ENCODE data around the gene CPSF3.

The CPSF3 gene

GRCh38 chr2:9422321-9423099 is 944 bp upstream of the CPSF3 start:
- peak; percentile 55 for DNase-seq

- no peak for DNase-seq
Observed at GRCh38 chr2:9423922-9424272, 443 bp downstream of the CPSF3 start.

GRCh38 chr2:9424447-9425164 is 1.2 kb downstream of the CPSF3 start:
- no peak for DNase-seq

DNA sequence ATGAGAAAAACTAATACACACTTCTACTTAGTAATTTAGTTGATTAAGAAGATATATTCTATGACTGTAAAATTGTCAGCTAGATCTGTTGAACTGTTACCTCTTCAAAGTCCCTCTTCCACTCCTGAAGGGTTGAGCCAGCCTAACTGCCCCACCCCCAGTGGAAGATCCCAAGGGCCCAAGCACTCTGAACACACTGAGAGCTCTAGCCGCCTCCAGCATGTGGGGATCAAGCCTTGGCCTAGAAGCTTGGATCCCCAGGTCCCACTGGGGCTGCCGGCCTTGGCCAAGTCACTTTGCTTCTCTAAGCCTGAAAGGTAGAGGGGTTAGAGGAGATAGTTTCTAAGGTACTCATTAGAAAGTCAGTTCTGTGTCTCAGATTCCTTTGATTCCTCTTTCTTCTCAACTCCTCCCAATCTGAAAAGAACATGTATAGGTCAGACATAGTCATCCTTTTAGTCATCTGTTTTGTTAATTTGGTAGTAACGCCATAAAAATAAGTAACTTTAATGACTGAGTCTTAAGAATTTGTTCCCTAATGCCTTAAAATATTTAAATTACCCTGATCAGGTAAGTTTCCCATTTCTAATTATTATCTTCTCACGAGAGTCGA is 5.6 kb downstream of the CPSF3 start:
- DNase-seq: no peak

- DNase-seq: no peak
Observed at GRCh38 chr2:9430316-9431293, 7.2 kb downstream of the CPSF3 start.

DNA sequence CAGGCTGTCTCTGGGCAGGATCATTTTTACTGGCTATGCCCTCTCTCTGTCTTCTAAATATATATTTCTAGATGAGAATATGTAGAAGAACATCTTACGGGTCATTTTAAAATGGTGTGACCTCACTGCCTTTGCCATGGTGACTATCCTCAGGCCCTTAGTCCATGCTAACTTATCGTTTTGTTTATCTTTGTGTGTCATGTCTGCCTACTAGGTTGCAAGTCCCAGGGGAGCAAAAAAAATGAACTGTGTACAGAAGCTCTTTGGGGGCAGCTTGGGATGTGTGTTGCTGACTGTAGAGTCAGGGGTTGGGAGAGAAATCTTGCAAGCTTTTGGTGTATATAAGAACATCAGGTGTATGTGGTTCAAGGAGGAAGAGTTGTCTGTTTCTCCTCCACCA is 11.0 kb downstream of the CPSF3 start:
- no peak for DNase-seq

GRCh38 chr2:9439536-9439935 is 16.1 kb downstream of the CPSF3 start:
- DNase-seq: no peak

DNA sequence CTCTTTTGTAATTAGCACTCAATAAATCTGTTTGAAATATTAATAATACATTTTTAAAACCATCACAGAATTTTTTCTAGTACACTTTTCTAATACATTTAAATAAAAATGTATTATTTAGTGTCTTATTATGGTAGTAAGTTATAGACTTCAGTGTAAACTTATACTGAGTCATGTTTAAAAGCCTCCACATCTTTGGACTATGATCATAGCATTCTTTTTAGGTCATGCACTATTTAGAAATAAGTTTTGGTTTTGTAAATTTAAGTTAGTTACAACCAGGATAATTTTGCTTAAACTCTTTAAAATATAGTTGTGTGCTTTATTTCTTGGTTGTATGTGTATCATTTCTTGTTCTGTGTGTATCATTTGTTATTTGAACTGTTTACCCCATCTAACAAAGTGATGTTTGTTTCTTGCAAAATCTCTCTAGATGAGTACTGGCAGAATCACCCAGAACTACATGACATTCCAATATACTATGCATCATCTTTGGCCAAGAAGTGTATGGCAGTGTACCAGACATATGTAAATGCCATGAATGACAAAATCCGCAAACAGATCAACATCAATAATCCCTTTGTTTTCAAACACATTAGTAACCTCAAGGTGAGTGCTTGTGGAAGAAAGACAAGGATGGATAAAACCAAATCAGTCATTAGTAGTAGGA is 16.7 kb downstream of the CPSF3 start:
- no peak for DNase-seq

GRCh38 chr2:9441556-9441955 is 18.1 kb downstream of the CPSF3 start:
- no peak for DNase-seq

- no peak for DNase-seq
Observed at GRCh38 chr2:9443526-9443925, 20.1 kb downstream of the CPSF3 start.

GRCh38 chr2:9445089-9445488 is 21.6 kb downstream of the CPSF3 start:
- DNase-seq: no peak

- no peak for DNase-seq
Observed at GRCh38 chr2:9451231-9451630, 27.8 kb downstream of the CPSF3 start.

DNA sequence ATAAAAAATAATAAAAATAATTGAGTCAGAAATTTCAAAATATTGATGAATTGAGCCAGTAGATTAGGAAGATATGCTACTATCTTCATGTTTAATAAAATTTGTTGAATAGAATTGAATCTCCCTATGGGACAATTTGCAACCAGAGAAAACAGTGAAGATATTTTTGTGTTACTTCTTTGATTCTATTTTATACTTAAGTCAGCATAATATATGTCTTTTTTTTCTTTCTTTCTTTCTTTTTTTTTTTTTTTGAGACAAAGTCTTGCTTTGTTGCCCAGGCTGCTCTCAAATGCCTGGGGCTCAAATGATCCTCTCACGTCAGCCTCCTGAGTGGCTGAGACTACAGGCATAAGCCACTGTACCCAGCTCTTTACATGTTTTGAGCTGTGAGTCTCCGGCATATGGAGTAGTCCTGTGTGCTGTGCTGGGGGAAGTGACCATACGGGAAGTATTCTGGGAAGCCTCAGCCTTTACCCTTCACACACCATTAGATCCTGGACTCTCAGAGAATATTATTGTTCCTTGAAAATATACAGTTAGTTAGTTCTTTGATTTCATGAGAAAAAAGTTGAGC is 37.1 kb downstream of the CPSF3 start:
- no peak for DNase-seq

GRCh38 chr2:9461079-9461478 is 37.6 kb downstream of the CPSF3 start:
- DNase-seq: no peak

DNA sequence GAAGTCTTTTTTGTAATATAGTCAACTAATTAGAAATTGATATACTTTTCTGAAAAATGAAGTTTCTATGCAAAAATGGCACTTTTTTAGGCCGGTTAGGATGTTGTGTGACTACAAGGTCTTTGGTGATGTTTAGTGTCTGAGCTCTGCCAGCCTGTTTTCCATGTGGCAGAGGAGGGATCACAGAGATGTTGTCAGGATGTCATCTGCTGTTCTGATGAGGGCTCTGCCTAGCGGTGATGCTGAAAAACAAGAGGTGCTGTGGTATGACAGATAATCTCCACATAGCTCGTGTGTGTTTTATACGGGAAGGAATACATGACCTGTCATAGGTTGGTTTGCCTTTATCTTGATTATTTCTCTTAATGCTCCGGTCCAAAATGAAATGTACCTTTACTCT is 38.9 kb downstream of the CPSF3 start:
- no peak for DNase-seq

DNA sequence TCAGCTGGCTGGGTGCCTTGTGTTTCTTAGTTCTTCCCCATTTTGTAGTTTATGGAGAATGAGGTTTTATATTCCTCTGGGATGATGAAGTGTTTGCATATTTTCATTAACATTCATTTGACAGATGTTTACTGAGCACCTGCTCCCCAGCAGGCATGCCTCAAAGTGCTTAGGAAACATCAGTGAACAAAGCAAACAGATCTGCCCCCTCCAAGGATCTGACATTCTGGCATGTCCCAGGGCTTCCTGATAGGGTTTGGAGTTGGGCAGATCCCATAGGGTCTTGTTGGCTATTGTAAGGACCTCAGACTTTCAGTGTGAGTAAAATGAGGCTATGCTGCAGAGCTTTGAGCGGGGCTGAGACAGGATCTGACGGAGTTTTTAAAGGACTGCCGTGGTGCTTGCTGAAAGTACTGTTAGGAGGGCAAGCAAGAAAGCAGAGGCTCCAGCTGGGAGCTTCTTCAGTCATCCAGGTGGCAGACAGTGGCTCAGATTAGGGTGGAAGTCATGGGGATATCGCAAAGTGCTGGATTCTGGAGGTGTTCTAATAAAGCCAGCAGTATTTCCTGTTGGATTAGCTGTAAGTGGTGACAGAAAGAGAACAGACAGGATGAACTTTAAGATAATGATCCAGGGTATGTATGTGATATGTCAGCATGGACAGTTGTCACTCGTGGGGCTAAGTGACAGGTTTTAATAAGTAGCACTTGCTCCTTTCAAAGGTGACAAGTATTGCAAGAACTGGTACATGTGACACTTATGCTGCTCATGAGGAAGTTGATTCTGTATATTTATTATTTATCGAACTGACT is 39.6 kb downstream of the CPSF3 start:
- DNase-seq: no peak

DNA sequence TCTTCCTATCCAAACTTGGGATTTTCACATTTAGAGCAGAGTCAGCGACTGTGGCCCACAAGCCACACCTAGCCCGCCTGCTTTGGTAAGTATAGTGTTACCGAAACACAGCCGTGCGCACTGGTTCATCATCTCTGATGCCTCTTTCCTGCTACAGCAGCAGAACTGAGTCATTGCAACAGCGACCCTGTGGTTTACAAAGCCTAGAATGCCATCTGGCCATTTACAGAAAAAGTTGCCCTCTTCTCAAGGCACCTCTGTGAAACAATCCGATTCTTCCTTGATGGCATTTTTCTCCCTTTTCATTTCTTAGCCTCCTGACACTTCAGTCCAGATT is 40.2 kb downstream of the CPSF3 start:
- DNase-seq: no peak

DNA sequence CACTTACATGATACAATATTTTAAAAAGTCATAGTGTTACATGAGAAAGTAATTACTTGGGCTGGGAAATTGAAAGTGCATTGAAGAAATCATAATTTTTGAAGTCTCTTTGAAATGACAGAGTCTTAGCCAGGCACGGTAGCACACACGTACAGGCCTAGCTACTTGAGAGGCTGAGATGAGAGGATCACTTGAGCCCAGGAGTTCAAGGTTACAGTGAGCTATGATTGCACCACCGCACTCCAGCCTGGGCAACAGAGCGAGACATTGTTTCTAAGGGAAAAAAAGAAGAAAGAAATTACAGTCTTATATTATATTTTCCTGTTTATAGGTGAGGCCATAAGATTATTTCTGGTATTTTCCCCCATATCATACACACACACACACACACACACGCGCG is 41.7 kb downstream of the CPSF3 start:
- no peak for DNase-seq

- no peak for DNase-seq
Observed at GRCh38 chr2:9466147-9466683, 42.8 kb downstream of the CPSF3 start.

DNA sequence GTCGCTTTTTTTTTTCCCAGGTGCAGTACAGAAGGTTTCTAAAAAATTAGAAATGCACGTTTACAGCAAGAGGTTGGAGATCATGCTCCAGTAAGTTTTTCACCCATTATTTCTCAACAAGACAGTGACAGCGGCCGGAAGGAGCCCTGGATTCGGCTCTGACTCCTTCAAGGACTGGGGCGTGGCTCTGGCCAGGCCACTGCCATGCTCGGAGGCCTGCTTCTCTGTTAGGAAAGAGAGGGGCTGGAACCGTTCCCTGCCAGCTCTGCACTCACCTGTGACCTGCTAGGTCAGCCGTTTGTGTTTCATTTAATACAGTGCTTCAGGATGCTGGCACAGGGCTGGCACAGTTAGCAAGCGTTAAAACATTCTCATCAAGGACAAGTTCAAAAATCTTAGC is 44.2 kb downstream of the CPSF3 start:
- DNase-seq: no peak

DNA sequence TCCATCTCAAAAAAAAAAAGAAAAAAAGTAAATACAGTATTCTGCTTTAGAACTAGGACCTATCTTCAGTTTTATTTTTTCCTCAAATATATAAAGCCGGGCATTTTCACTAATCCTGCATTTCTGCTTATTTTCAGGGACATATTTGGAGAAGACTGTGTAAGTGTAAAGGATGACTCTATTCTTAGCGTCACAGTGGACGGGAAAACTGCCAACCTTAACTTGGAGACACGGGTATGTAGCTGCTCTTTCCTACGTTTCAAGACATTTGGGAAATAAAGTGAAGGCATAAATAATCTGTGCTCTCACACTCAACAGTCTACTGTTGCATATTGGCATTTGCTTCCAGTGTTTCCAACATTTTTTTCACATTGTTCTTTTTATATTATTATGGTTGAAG is 47.8 kb downstream of the CPSF3 start:
- no peak for DNase-seq
